K562 (cell line): ENCODE data around the gene SLC9C2. TPM values are rescaled to one million over a fixed set of nuclear protein-coding genes. Genes with fewer than 3 reads are reported as not detected.

ENCODE experiments used
- CBX2 ChIP-seq: fragments of 200-600 bp; sonication (generic); IDR thresholded peaks from one replicate; pipeline ENCODE4 v1.6.1; 2012; ENCODE audit warnings: mild to moderate bottlenecking, low read length, inconsistent platforms; ENCODE audit not compliant: insufficient read depth, poor library complexity, severe bottlenecking
- CCNT2 ChIP-seq: IDR thresholded peaks from 2 replicates; pipeline ENCODE4 v1.6.1; 2011; ENCODE audit warnings: borderline replicate concordance, low read depth, mild to moderate bottlenecking, moderate library complexity, mixed read lengths, low read length; ENCODE audit not compliant: insufficient read length; ENCODE audit errors: extremely low read depth
- CEBPG ChIP-seq, 3 experiments: fragments of 200-800 bp in 1 of 3; sonication (Bioruptor generic) in 1 of 3; sonication (generic) in 1 of 3; formaldehyde crosslinking in 1 of 3; IDR thresholded peaks in 2 of 3; conservative IDR thresholded peaks in 1 of 3; 2 replicates each; pipeline versions ENCODE4 v1.6.1 to v1.8.0; 2016 to 2022; ENCODE audit warnings: missing compliant biosample characterization in 2 of 3, missing genetic modification characterization in 2 of 3, mild to moderate bottlenecking in 1 of 3, missing genetic modification reagents in 1 of 3
- GATA2 ChIP-seq: sonication (generic); formaldehyde crosslinking; IDR thresholded peaks from 2 replicates; pipeline ENCODE4 v1.4.0; 2020; ENCODE audit warnings: mild to moderate bottlenecking, missing genetic modification reagents
- GTF2A2 ChIP-seq: IDR thresholded peaks from 2 replicates; pipeline ENCODE4 v1.6.1; 2016; ENCODE audit warnings: mild to moderate bottlenecking, missing genetic modification characterization, missing compliant biosample characterization
- ILF3 ChIP-seq: fragments of 450-650 bp; IDR thresholded peaks from 2 replicates; pipeline ENCODE4 v1.6.1; 2018; ENCODE audit warnings: antibody characterized with exemption, mild to moderate bottlenecking, moderate library complexity, borderline replicate concordance
- ILK ChIP-seq: fragments of 450-650 bp; IDR thresholded peaks from 2 replicates; pipeline ENCODE4 v1.6.1; 2016; ENCODE audit warnings: missing genetic modification characterization, low read depth, mild to moderate bottlenecking, missing compliant biosample characterization, moderate library complexity, borderline replicate concordance
- KDM5B ChIP-seq: fragments of 200-600 bp; sonication (generic); IDR thresholded peaks from 2 replicates; pipeline ENCODE4 v1.6.1; 2012; ENCODE audit warnings: low read depth, mild to moderate bottlenecking, moderate library complexity, low read length, control low read depth, inconsistent platforms; ENCODE audit not compliant: insufficient replicate concordance
- MLLT1 ChIP-seq, 2 experiments: fragments of 450-650 bp; IDR thresholded peaks; 2 replicates each; pipeline ENCODE4 v1.6.1; 2016
- NFRKB ChIP-seq: fragments of 450-650 bp; IDR thresholded peaks from 2 replicates; pipeline ENCODE4 v1.6.1; 2016; ENCODE audit warnings: low read depth
- POLR3G ChIP-seq: IDR thresholded peaks from 2 replicates; pipeline ENCODE4 v1.6.1; 2011; ENCODE audit not compliant: insufficient read length, insufficient replicate concordance; ENCODE audit errors: extremely low read depth
- THRB ChIP-seq: fragments of 450-650 bp; formaldehyde crosslinking; conservative IDR thresholded peaks from 2 replicates; pipeline ENCODE4 v1.4.0; 2022; ENCODE audit warnings: mild to moderate bottlenecking, missing genetic modification characterization
- USF1 ChIP-seq: sonication (generic); formaldehyde crosslinking; IDR thresholded peaks from 2 replicates; pipeline ENCODE4 v1.9.0; 2022; ENCODE audit warnings: mild to moderate bottlenecking, missing genetic modification reagents
- ZNF140 ChIP-seq: fragments of 250-450 bp; sonication (Bioruptor Pico); IDR thresholded peaks from 2 replicates; pipeline ENCODE4 v1.8.0; 2021; ENCODE audit warnings: moderate library complexity, mild to moderate bottlenecking, inconsistent platforms
- ZNF407 ChIP-seq: fragments of 450-650 bp; IDR thresholded peaks from 2 replicates; pipeline ENCODE4 v1.6.1; 2016; ENCODE audit warnings: low read depth
- polyA plus RNA-seq, 8 experiments: library from polyadenylated mRNA; depleted of rRNA in 4 of 8; stranded (reverse) in 5 of 8; unstranded in 3 of 8; fragments of >200 nt; fragmentation: Nextera tagmentation in 2 of 8; fragmentation: Illumina TruSeq in 1 of 8; extraction: Ambion mirVana in 2 of 8; extraction: Trizol in 1 of 8; gene quantifications; 2 replicates each; pipeline versions ENCODE4 v1.2.1 to v1.2.3, GENCODE V29; 2011 to 2014; ENCODE audit warnings: inconsistent platforms in 1 of 8, missing spikeins in 1 of 8
- total RNA-seq, 7 experiments: library from RNA; depleted of rRNA in 6 of 7; stranded (reverse); fragments of >200 nt in 6 of 7; fragmentation: Illumina TruSeq in 2 of 7; extraction: Trizol in 2 of 7; gene quantifications; 2 replicates each; pipeline versions ENCODE4 v1.2.1 to v1.2.3, GENCODE V29; 2011 to 2021; ENCODE audit warnings: low replicate concordance in 1 of 7

Gene SLC9C2
- total and polyA plus RNA-seq, 9 of the 15 experiments (the other 6 are each of a cell fraction or from before 2014, with no cell fraction given): 0.11 to 0.22 (median 0.15) TPM; not detected in 5

- no peak for TF ChIP-seq ZNF407
- no peak for TF ChIP-seq CEBPG (CRISPR knock-in tag; IDR thresholded peaks at IDR 0.05)
- peak in 1 of 2 experiments; percentile 46; a peak in 3 of 4 replicates for TF ChIP-seq CEBPG (tag; conservative IDR thresholded peaks at IDR 0.05 in 1 of 2, IDR thresholded peaks at IDR 0.05 in 1 of 2)
- TF ChIP-seq ILK (tag): no peak
- no peak for TF ChIP-seq MLLT1 (IDR thresholded peaks at IDR 0.05)
- no peak for TF ChIP-seq KDM5B
- no peak for TF ChIP-seq CCNT2
- no peak for TF ChIP-seq POLR3G
- TF ChIP-seq ZNF140 (CRISPR knock-in tag): no peak
- TF ChIP-seq CBX2: no peak
- no peak for TF ChIP-seq NFRKB
- TF ChIP-seq GATA2 (CRISPR knock-in tag): no peak
- TF ChIP-seq THRB (CRISPR knock-in tag): no peak
- TF ChIP-seq USF1 (CRISPR knock-in tag): peak; percentile 51; the same call in 1 of the 2 replicates
- no peak for TF ChIP-seq ILF3
- no peak for TF ChIP-seq GTF2A2
Observed at GRCh38 chr1:173503391-173503790, 99.5 kb downstream of the SLC9C2 start (continued).
